Posterior vena cava (tissue), 2 donors: Measurements from ENCODE around the gene ASIC2. TPM values are rescaled to one million over a fixed set of nuclear protein-coding genes. Genes with fewer than 3 reads are reported as not detected.

Source experiments
- DNase-seq: peaks from one replicate; pipeline ENCODE4 v3.0.0-alpha.2; 2020; ENCODE audit warnings: low spot score
- intact Hi-C, 2 donors: fragments of 100-400 bp; cut with DNase I; formaldehyde crosslinking; loops; one replicate each; pipeline versions ENCODE4 v1.14.1 to v1.14.2; 2022 to 2023
- total RNA-seq, 2 donors: library from RNA; stranded (reverse); fragmentation: NEBNext Ultra II Directional; extraction: Animal tissue kit (Norgen Biotek cat#: 25700); gene quantifications; one replicate each; pipeline ENCODE4 v1.2.1, GENCODE V29; 2021
- donor health status: DM: yes; HTN: yes; CAD: no.
- donor health status: DM: yes; HTN: yes; CAD: no.

The ASIC2 gene
- total RNA-seq, 2 donors from 2014 or later, result not detected

GRCh38 chr17:33021731-33022408 is 271.2 kb downstream of the ASIC2 start:
- DNase-seq, result no peak
- intact Hi-C loops, result no loop called here

GRCh38 chr17:33019161-33019890 is 273.8 kb downstream of the ASIC2 start:
- DNase-seq, result no peak
- intact Hi-C loops, result loop anchor here in 1 of 2 donors (5.0 kb wide), 1 partner anchor 963 kb away; no protein-coding TSS in a partner anchor

- intact Hi-C loops, result loop anchor here in 1 of 2 donors (5.0 kb wide), 1 partner anchor 965 kb away; no protein-coding TSS in a partner anchor
- DNase-seq, result no peak
These were observed 275.7 kb downstream of the ASIC2 start for GRCh38 chr17:33017366-33017765.

GRCh38 chr17:33016920-33017319 is 276.2 kb downstream of the ASIC2 start:
- intact Hi-C loops, result loop anchor here in 1 of 2 donors (5.0 kb wide), 1 partner anchor 965 kb away; no protein-coding TSS in a partner anchor
- DNase-seq, result no peak

GRCh38 chr17:33015716-33016346 is 277.3 kb downstream of the ASIC2 start:
- DNase-seq, result no peak
- intact Hi-C loops, result loop anchor here in 1 of 2 donors (5.0 kb wide), 1 partner anchor 966 kb away; no protein-coding TSS in a partner anchor

GRCh38 chr17:33014751-33015150 is 278.3 kb downstream of the ASIC2 start:
- DNase-seq, result no peak
- intact Hi-C loops, result loop anchor here in 1 of 2 donors (5.0 kb wide), 1 partner anchor 968 kb away; no protein-coding TSS in a partner anchor

- DNase-seq, result no peak
- intact Hi-C loops, result no loop called here
These were observed 279.3 kb downstream of the ASIC2 start for GRCh38 chr17:33013596-33014375.

GRCh38 chr17:33012522-33013033 is 280.5 kb downstream of the ASIC2 start:
- intact Hi-C loops, result no loop called here
- DNase-seq, result no peak

GRCh38 chr17:33009636-33010035 is 283.5 kb downstream of the ASIC2 start:
- DNase-seq, result no peak
- intact Hi-C loops, result no loop called here

- intact Hi-C loops, result no loop called here
- DNase-seq, result no peak
These were observed 285.9 kb downstream of the ASIC2 start for GRCh38 chr17:33007186-33007585.

- no peak for DNase-seq
- intact Hi-C loops, result no loop called here
These were observed 290.8 kb downstream of the ASIC2 start for GRCh38 chr17:33002246-33002645.

GRCh38 chr17:32998887-32999228 is 294.2 kb downstream of the ASIC2 start:
- no peak for DNase-seq
- intact Hi-C loops, result no loop called here

- DNase-seq, result peak; percentile 91
- intact Hi-C loops, result no loop called here
These were observed 294.8 kb downstream of the ASIC2 start for GRCh38 chr17:32998111-32998886.

GRCh38 chr17:32995416-32996045 is 297.6 kb downstream of the ASIC2 start:
- intact Hi-C loops, result no loop called here
- no peak for DNase-seq

GRCh38 chr17:32993977-32994376 is 299.1 kb downstream of the ASIC2 start:
- no peak for DNase-seq
- intact Hi-C loops, result no loop called here

GRCh38 chr17:32992321-32993033 is 300.6 kb downstream of the ASIC2 start:
- no peak for DNase-seq
- intact Hi-C loops, result no loop called here

- intact Hi-C loops, result no loop called here
- no peak for DNase-seq
These were observed 304.5 kb downstream of the ASIC2 start for GRCh38 chr17:32988481-32989101.
